BE2C (cell line): Measurements from ENCODE around the gene RHCE.

Experiments used
- DNase-seq: peaks from one replicate; pipeline ENCODE4 v3.0.0-alpha.2; 2020
- H3K27me3 ChIP-seq: fragments of 250-450 bp; sonication (Bioruptor Pico); 2 replicates; pipeline ENCODE4 v1.5.1; 2020; ENCODE audit warnings: mild to moderate bottlenecking
- H3K36me3 ChIP-seq: fragments of 250-450 bp; sonication (Bioruptor Pico); 2 replicates; pipeline ENCODE4 v1.5.1; 2020; ENCODE audit warnings: mild to moderate bottlenecking
- H3K4me1 ChIP-seq: fragments of 250-450 bp; sonication (Bioruptor Pico); 2 replicates; pipeline ENCODE4 v1.5.1; 2020
- H3K4me3 ChIP-seq: 2 replicates; pipeline ENCODE4 v1.5.1; 2011; ENCODE audit warnings: low read depth, low read length
- H3K9me3 ChIP-seq: fragments of 250-450 bp; sonication (Bioruptor Pico); 2 replicates; pipeline ENCODE4 v1.5.1; 2020
- TF ChIP-seq, protein P1 (sequence below): IDR thresholded peaks from 2 replicates; pipeline ENCODE4 v1.5.1; 2012; ENCODE audit warnings: mild to moderate bottlenecking, low read depth, low read length

The RHCE gene

DNA sequence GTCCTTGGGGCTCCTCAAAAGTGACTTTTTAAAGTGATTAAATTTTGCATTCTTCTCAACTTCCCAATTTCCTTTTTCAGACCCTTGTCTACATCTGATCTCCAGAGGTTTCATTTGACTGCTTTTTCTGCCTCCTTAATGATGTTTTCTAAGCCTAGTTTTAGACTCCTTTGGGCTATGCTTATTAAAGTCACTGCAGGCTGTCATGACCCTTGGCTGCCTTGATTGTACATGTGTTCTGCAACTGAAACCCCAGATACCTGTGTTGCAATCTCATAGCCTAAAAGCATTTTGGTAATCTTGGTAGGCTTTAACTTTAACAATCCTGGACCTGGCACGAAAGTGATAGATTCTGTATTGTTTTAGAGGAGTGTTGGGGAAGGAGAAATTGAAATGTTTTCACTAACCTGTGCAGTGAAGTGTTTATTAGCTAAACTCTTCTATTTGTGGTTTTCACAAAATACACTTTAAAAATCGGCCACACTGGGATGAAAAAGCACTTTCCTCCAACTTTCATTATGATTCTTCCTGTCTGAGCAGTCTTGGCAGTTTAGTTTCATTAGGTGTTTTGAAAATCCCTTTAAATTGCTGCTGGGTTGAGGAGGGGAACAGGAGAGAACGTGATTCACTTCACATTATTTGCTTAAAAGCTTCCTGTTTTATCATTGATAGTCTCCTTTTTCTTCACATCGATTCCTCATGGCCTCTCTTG is 14.9 kb upstream of the RHCE start:
- TF ChIP-seq, protein P1, sequence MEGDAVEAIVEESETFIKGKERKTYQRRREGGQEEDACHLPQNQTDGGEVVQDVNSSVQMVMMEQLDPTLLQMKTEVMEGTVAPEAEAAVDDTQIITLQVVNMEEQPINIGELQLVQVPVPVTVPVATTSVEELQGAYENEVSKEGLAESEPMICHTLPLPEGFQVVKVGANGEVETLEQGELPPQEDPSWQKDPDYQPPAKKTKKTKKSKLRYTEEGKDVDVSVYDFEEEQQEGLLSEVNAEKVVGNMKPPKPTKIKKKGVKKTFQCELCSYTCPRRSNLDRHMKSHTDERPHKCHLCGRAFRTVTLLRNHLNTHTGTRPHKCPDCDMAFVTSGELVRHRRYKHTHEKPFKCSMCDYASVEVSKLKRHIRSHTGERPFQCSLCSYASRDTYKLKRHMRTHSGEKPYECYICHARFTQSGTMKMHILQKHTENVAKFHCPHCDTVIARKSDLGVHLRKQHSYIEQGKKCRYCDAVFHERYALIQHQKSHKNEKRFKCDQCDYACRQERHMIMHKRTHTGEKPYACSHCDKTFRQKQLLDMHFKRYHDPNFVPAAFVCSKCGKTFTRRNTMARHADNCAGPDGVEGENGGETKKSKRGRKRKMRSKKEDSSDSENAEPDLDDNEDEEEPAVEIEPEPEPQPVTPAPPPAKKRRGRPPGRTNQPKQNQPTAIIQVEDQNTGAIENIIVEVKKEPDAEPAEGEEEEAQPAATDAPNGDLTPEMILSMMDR, result no peak
- DNase-seq, result no peak
- Histone ChIP-seq H3K4me1 (no peaks in the 10 kb centered on the region; the same call in 1 of the 2 replicates), H3K27me3 (no peaks in the 10 kb centered on the region), H3K4me3 (no peak overlapping the region), H3K9me3 (no peaks in the 10 kb centered on the region), H3K36me3 (peaks cover 3% of the 10 kb centered on the region; the same call in 1 of the 2 replicates)

DNA sequence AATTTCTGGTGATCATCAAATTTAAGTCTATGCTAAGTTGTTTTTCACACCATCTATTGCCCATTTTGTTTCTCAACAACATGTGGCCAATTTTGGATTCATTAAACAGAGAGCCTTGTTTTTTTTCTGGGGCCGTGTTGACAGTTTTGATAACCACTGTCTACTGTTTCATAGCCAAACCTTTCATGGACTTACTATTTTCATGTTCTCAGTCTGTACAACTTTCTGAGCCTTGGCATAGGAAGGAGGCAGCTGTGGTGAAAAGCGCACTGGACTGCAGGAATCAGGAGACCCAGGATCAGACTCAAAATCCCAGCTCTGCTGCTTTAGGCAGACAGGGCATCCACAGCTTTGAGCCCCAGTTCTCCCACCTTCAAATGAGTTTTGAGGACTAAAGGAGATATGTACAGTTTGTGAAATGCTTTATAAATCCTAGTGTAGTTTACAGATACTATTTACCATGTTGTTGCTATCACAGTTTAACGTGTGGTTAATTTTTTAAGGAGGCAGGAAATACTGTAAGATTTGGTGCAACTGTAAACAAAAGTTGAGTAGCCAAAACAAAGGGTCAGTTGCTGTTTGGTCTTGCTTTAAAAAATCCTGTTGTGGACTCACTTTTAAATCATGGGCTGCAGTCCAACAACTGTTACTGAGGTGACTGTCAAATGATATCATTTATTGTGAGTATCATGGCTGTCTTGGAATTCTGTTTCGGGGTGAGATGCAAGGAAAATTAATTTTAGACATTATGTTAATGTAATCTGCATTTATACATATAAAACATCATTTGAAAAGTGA is 13.0 kb upstream of the RHCE start:
- Histone ChIP-seq H3K9me3 (no peaks in the 10 kb centered on the region), H3K4me3 (no peak overlapping the region), H3K4me1 (no peaks in the 10 kb centered on the region; the same call in 1 of the 2 replicates), H3K36me3 (peaks cover 3% of the 10 kb centered on the region; the same call in 1 of the 2 replicates), H3K27me3 (no peaks in the 10 kb centered on the region)
- DNase-seq, result no peak
- TF ChIP-seq, protein P1, result no peak

DNA sequence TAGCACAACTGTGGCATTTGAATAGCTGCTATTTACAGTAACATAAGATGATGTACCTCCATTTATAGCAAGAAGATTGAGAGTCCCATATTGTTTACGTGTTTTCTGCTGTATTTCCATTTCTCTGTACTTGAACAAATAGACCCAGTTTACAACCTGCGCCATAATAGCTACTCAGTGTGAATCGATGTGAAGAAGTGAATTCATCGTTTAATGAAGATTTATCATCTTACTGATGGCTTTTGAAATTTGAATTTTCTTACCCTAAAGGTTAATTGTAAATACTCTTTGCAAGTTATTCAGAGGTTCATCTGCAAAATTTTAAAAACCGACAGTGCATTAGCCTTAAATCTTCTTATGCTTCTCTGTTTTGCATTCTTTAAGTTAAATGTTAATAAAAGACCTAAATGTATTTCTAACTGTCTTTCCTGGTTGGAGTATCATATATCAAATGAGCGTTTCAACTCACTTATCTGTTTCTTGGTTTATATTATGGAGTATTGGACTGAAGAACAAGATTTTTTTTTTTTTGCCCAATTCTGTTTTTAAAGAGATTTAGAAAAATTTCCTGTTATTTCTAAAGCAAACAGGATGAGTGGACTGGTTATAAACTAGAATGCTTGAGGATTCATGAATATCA is 12.2 kb upstream of the RHCE start:
- Histone ChIP-seq H3K36me3 (peaks cover 3% of the 10 kb centered on the region; the same call in 1 of the 2 replicates), H3K4me3 (peak overlapping the region; percentile 70; the same call in 1 of the 2 replicates), H3K4me1 (no peaks in the 10 kb centered on the region; the same call in 1 of the 2 replicates), H3K9me3 (no peaks in the 10 kb centered on the region), H3K27me3 (no peaks in the 10 kb centered on the region)
- DNase-seq, result no peak
- TF ChIP-seq, protein P1, result no peak

DNA sequence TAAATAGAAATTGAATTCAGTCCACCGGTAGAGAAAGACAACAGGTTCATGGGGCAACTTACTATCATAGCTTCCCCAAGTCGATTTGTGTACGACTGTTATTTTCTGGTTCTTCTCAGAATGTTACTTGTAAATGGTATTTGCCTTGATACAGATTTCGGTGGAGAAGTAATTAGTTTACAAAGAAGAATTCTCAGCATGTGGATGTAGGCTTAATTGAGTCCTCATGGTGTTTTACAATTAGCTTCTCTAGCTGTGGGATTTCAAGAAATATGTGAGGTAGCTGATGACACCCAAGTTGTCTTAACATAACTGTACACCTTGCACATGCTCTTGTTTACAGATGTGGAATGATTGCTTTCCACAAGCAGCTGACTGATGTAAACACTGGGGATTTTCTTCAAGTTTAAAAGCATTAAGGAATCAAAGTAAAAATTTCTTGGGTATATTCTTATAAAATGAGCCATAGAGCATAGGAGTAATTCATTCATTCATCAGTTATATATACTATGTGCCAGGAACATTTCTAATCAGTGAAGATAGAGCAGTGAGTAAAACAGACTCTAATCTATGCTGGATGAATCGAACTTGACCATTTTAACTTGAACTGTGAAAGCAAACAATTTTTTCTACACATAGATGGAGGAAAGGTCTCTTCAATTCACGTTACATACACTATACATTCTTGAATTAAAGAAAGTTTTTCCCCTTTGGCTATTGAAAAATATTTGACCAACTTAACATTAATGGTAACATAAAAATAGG is 11.5 kb upstream of the RHCE start:
- H3K27me3 ChIP-seq, result no peaks in the 10 kb centered on the region
- H3K36me3 ChIP-seq, result no peaks in the 10 kb centered on the region
- TF ChIP-seq, protein P1, result no peak
- no peak for DNase-seq
- H3K4me3 ChIP-seq, result peak overlapping the region; percentile 70
- no peaks in the 10 kb centered on the region; the same call in 1 of the 2 replicates for H3K4me1 ChIP-seq
- H3K9me3 ChIP-seq, result no peaks in the 10 kb centered on the region

DNA sequence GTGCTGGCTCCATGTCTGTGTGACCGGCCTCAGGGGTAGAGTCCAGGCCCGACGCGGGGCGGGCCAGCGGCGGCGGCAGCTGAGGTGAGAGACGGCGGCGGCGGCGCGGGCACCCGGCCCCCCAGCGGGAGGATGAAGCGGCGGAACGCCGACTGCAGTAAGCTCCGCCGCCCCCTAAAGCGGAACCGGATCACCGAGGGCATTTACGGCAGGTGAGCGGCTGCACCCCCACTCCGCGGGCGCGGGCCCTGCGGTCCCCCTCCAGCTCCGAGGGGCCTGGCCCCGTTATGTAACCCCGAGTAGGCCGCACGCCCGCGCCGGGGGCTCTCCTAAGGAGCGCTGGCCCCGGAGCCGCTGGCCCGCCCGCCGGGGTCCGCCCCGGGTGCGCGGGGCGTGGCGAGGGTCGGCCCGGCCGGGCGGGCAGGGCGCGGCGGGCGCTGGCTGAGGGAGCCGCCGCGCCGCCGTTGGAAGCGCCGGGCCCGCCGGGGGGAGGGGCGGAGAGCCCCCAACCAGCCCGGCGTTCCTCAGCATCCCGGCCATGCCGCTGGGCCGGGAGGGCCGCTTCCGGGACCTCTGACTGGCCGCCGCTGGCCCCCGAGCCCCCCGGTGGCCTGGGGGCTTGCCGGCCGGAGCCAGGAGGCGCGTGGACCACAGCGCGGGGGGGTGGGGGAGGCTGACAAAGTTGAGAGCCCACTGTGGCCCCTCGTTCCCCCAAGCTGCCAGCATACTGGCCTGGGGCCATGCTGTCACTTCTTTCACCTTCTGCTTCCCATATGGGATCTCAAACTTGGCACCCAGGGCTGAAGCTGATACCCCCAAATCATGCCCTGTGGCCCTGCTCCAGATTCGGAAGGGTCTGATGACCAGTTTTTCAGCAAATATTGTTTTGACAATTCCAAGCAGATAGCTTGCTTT is 10.6 kb upstream of the RHCE start:
- H3K4me3 ChIP-seq, result peak overlapping the region; percentile 70
- peak; percentile 25 for DNase-seq
- no peaks in the 10 kb centered on the region for H3K9me3 ChIP-seq
- H3K27me3 ChIP-seq, result no peaks in the 10 kb centered on the region
- H3K4me1 ChIP-seq, result no peaks in the 10 kb centered on the region; the same call in 1 of the 2 replicates
- no peaks in the 10 kb centered on the region for H3K36me3 ChIP-seq
- TF ChIP-seq, protein P1, result no peak
